SH-SY5Y (cell line): ENCODE results near the gene NCAPD2.

Experiments used
- GATA2 ChIP-seq: IDR thresholded peaks from 2 replicates; pipeline ENCODE4 v1.6.1; 2011; ENCODE audit warnings: mild to moderate bottlenecking, low read depth, low read length
- GATA3 ChIP-seq: IDR thresholded peaks from 2 replicates; pipeline ENCODE4 v1.6.1; 2011; ENCODE audit warnings: low read depth, mild to moderate bottlenecking, low read length, moderate library complexity

- TF ChIP-seq GATA3 (no peak), GATA2 (no peak)
Observed at GRCh38 chr12:6489449-6489848, 4.5 kb upstream of the NCAPD2 start.
